ENCODE data around the gene EIF1B.

EIF1B gene

DNA sequence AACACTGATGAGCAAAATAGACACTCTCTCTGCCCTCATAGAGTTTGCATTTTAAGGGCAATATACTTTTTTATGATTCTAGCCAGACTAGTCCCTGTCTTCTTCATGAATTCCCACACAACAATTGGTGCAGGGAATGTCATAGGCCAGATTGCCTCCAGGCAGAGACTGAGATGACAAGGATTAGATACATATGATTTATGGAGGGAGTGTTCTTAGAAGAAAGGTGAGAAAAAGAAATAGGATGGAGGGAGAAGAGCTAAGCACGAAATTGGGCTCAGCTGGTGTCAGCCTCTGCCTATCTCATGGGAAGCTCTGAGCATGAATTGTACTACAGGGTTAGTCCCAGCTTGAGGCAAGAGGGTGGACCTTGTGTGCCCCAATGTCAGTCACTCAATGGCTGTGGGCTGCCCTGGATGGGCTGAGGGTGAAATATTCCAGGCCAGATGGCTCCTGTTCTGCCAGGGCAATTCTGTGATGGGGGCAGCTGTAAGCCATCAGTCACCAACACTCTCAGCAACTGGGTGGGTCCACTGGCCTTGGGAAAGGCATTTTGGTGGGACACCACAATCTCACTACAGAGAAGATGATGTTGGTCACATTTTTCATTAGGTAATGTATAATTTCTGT is 31.1 kb downstream of the EIF1B start:
- DNase-seq (ENCODE audit: low read depth in 2 of 2): no peak

DNA sequence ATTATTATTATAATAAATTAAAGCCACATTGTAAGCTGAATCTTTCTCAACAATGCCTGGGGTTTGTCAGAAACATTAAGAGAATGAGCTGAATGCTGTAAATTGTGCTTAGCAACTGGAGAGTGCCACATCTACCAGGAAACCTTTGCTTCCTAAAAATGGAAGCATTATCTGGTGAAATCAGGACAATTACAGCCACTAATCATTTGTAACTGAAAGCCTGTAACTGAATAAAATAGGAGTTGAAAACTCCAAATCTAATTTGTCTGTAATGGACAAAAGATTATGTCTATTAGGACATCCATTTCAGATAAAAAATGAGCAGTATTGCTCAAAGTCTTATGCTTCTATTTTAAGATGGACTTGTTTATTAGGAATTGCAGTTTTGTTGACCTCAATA is 32.2 kb downstream of the EIF1B start:
- no peak for DNase-seq (ENCODE audit: low read depth in 2 of 2)

DNA sequence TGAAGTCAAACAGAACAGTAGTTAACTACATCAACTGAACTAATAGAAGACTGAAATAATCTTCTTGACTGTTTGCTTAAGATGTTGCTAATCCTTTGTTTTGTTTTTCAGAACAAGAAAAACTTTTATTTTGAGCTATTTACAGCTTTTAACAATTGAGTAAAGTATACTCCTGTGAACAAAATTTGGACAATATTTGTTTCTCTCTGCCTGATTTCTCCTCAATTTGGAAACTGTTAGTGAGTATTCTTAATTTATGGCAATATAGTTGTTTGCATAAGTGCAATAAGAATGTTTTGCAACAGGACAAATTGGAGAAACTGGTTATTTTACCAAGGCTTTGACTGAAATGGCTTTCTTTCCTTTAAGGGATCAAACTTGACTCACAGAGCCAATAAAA is 41.0 kb downstream of the EIF1B start:
- no peak for DNase-seq (ENCODE audit: low read depth in 2 of 2)

DNA sequence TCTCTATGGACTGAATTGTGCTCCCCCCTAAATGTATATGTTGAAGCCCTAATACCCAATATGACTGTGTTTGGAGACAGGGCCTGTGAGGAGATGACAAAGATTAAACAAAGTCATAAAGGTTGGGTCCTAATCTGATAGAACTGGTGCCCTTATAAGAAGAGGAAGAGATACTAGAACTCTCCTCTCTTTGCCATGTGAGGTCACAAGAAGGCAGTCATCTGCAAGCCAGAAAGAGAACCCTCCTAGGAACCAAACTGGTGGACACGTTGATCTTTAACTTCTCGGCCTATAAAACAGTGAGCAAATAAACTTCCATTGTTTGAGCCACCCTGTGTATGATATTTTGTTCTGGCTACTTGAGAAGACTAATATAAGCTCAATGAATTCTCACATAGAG is 45.9 kb downstream of the EIF1B start:
- DNase-seq (ENCODE audit: low read depth in 2 of 2): no peak

DNA sequence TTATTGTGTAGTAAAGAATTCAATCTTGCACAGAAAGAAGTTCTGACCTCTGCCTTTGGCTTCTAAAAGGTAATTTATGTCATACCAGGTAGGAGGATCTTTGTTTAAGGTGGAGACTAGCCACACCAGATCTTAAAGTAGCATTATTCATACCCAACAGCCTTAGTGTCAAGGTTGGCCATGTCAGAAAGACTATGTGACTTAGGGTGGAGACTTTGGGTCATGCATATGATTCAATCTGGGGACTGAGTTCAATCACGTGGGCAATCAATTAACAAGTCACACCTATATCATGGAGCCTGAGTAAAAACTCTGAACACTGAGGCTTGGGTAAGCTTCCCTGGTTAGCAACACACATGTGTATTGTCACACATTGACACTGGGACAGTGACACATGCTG is 48.9 kb downstream of the EIF1B start:
- DNase-seq (ENCODE audit: low read depth in 2 of 2): no peak
